ENCODE results near the gene SLC22A14. TPM values are rescaled to one million over a fixed set of nuclear protein-coding genes. Genes with fewer than 3 reads are reported as not detected.

Gene SLC22A14
- total RNA-seq, 1 experiment from 2014 or later: 0.22 TPM

DNA sequence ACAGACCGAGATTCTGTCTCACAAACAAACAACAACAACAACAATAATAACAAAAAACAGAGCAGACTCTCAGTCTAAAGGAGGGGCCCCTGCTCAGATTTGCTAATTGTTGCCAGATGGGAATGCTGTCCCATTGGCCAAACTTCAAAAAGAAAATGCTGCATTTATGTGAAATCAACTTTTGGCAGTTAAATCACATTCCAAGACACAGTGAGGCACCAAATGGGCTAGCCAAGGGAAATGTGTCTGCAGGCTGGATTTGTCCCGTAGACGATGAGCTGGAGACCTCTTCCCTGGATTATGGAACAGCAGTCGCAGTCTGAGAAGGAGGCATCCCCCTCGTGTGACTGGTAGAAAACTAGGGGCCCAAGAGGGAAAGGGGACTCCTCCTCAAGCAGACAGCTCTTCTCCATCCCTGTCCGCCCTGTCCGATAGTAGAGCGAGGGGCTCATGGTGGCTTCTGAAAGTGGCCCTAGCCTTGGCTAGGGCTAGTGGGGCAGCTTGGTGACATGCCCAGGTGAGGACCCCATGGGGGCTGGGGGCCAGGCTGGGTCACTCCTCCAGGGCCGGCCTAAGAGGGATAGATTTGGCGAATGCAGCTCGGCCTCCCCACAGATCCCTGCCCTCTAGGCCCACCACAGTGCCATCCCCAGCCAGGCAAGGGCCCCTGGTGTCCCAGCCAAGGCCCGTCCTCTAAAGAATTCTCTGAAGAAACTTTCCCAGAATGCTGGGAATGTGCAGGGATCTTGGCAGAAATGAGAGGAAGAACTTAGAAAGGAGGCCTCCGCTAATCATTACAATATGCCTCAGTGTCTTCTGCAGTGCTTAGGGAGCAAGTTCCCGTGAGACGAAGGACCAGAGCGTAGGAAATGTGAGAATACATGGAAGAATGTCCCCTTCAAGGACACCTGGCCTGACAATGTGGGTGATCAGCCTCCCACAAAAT lies 2.0 kb downstream of the SLC22A14 start (continued):
- TF ChIP-seq, protein P1, sequence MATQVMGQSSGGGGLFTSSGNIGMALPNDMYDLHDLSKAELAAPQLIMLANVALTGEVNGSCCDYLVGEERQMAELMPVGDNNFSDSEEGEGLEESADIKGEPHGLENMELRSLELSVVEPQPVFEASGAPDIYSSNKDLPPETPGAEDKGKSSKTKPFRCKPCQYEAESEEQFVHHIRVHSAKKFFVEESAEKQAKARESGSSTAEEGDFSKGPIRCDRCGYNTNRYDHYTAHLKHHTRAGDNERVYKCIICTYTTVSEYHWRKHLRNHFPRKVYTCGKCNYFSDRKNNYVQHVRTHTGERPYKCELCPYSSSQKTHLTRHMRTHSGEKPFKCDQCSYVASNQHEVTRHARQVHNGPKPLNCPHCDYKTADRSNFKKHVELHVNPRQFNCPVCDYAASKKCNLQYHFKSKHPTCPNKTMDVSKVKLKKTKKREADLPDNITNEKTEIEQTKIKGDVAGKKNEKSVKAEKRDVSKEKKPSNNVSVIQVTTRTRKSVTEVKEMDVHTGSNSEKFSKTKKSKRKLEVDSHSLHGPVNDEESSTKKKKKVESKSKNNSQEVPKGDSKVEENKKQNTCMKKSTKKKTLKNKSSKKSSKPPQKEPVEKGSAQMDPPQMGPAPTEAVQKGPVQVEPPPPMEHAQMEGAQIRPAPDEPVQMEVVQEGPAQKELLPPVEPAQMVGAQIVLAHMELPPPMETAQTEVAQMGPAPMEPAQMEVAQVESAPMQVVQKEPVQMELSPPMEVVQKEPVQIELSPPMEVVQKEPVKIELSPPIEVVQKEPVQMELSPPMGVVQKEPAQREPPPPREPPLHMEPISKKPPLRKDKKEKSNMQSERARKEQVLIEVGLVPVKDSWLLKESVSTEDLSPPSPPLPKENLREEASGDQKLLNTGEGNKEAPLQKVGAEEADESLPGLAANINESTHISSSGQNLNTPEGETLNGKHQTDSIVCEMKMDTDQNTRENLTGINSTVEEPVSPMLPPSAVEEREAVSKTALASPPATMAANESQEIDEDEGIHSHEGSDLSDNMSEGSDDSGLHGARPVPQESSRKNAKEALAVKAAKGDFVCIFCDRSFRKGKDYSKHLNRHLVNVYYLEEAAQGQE (IDR thresholded peaks at IDR 0.05; ENCODE audit: low read depth): no peak
- TF ChIP-seq FOSL1 (IDR thresholded peaks at IDR 0.05; ENCODE audit: low read depth): no peak
- TF ChIP-seq JUND (IDR thresholded peaks at IDR 0.05): no peak
- TF ChIP-seq SP1 (IDR thresholded peaks at IDR 0.05; ENCODE audit: low read depth): no peak
- TF ChIP-seq EGR1 (IDR thresholded peaks at IDR 0.05; ENCODE audit: low read depth): no peak
- no peak for TF ChIP-seq ELF1 (IDR thresholded peaks at IDR 0.05; ENCODE audit: borderline replicate concordance, low read depth)
- no peak for TF ChIP-seq SRF (IDR thresholded peaks at IDR 0.05; ENCODE audit: low read depth)
- no peak for TF ChIP-seq CEBPB (IDR thresholded peaks at IDR 0.05; ENCODE audit: low read depth)
- TF ChIP-seq, protein P2, sequence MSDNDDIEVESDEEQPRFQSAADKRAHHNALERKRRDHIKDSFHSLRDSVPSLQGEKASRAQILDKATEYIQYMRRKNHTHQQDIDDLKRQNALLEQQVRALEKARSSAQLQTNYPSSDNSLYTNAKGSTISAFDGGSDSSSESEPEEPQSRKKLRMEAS (IDR thresholded peaks at IDR 0.05): no peak
- TF ChIP-seq, protein P3, sequence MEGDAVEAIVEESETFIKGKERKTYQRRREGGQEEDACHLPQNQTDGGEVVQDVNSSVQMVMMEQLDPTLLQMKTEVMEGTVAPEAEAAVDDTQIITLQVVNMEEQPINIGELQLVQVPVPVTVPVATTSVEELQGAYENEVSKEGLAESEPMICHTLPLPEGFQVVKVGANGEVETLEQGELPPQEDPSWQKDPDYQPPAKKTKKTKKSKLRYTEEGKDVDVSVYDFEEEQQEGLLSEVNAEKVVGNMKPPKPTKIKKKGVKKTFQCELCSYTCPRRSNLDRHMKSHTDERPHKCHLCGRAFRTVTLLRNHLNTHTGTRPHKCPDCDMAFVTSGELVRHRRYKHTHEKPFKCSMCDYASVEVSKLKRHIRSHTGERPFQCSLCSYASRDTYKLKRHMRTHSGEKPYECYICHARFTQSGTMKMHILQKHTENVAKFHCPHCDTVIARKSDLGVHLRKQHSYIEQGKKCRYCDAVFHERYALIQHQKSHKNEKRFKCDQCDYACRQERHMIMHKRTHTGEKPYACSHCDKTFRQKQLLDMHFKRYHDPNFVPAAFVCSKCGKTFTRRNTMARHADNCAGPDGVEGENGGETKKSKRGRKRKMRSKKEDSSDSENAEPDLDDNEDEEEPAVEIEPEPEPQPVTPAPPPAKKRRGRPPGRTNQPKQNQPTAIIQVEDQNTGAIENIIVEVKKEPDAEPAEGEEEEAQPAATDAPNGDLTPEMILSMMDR (IDR thresholded peaks at IDR 0.05 in 2 of 3, conservative IDR thresholded peaks at IDR 0.05 in 1 of 3; ENCODE audit: borderline replicate concordance in 1 of 3, insufficient read depth in 1 of 3, low read depth in 2 of 3, low read length in 2 of 3): no peak
